Esophagus squamous epithelium (tissue), 5 donors: Measurements from ENCODE around the gene SEC24D. TPM values are rescaled to one million over a fixed set of nuclear protein-coding genes. Genes with fewer than 3 reads are reported as not detected.

ENCODE experiments used
- DNase-seq: peaks from one replicate; lab custom pipeline; 2025; lab: John Stamatoyannopoulos, UW
- H3K27ac ChIP-seq, 4 donors: fragments of 200-600 bp; sonication (generic); one replicate each; pipeline ENCODE4 v1.5.1; 2016 to 2019; ENCODE audit warnings: mild to moderate bottlenecking in 1 of 4
- H3K27me3 ChIP-seq, 4 donors: fragments of 200-600 bp; sonication (generic); 1 replicate in 3 of 4; 2 replicates in 1 of 4; pipeline versions ENCODE4 v1.5.1 to v1.6.0; 2017 to 2021; ENCODE audit warnings: antibody characterized with exemption in 1 of 4
- H3K36me3 ChIP-seq, 3 donors: fragments of 200-600 bp; sonication (generic); one replicate each; pipeline ENCODE4 v1.5.1; 2016 to 2019
- H3K4me1 ChIP-seq, 3 donors: fragments of 200-600 bp; sonication (generic); one replicate each; pipeline ENCODE4 v1.5.1; 2017 to 2019
- H3K4me3 ChIP-seq, 4 donors: fragments of 200-600 bp; sonication (generic); 1 replicate in 3 of 4; 2 replicates in 1 of 4; pipeline ENCODE4 v1.5.1; 2016 to 2019; ENCODE audit warnings: mild to moderate bottlenecking in 2 of 4, moderate library complexity in 1 of 4
- H3K9me3 ChIP-seq, 3 donors: fragments of 200-600 bp; sonication (generic); one replicate each; pipeline ENCODE4 v1.5.1; 2016 to 2019
- CTCF ChIP-seq, 6 experiments: fragments of 450-650 bp in 4 of 6; fragments of 200-600 bp in 2 of 6; sonication (generic) in 2 of 6; IDR thresholded peaks; one replicate each; pipeline ENCODE4 v1.5.1; 2016 to 2019; ENCODE audit warnings: antibody characterized with exemption in 6 of 6, mild to moderate bottlenecking in 4 of 6, moderate library complexity in 4 of 6
- POLR2A ChIP-seq, 4 donors: fragments of 450-650 bp; IDR thresholded peaks; one replicate each; pipeline ENCODE4 v1.6.1; 2017; ENCODE audit warnings: antibody characterized with exemption in 4 of 4, mild to moderate bottlenecking in 4 of 4, moderate library complexity in 3 of 4
- WGBS, 2 donors: methylation state at CpG; one replicate each; pipeline ENCODE4 v1.1.5; 2018; 5-methylcytosine and 5-hydroxymethylcytosine counted together
- intact Hi-C: fragments of 100-400 bp; cut with DNase I; formaldehyde crosslinking; loops from one replicate; pipeline ENCODE4 v1.15.0; 2022
- total RNA-seq, 4 donors: library from RNA; depleted of rRNA; stranded (reverse); fragments of >200 nt; gene quantifications; one replicate each; pipeline ENCODE4 v1.1.0, GENCODE V29; 2016
- donor health status: DM: yes; HTN: yes; CAD: no.

The SEC24D gene
- total RNA-seq, 4 donors from 2014 or later: 18.5 to 33.6 (median 21.6) TPM

DNA sequence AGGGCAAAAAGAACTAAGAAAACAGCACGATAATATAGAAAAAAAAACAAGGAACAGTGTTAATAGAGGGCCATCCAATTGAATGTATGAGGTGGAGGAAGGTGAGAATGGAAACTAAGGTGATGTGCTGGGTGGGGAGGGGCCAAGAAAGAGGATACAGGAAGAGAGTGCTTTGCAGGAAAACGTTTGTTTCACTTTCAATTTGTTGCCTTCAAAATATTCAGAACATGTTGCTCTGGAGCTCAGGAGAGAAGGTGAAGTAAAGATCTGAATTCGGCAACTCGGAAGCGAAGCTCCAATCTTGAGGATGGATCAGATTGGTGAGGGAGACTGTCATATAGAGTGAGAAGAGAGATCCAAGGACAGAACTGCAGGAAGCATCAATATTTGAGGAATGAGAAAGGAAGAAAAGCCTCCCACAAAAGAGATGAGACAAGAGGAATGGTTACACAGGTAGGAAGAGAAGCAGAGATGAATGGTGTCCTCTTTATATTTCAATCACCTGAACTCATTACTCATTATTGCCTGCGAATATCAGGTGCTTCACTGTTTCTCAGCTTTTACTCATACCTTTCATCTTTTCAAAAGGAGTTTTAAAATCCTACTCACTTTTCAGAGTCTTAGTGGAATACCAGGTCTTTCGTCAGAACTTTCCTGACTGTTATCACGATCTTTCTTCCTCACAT lies 14.7 kb upstream of the SEC24D start:
- H3K27ac ChIP-seq: peak overlapping the region; percentile 16 to 48 (median 26)
- WGBS, 2 donors: 25 to 26% methylated on average over 8 of the region's 8 CpGs
- no peaks in the 10 kb centered on the region for H3K9me3 ChIP-seq
- H3K4me3 ChIP-seq: peak overlapping the region; percentile 28 to 66 (median 44)
- no peaks in the 10 kb centered on the region for H3K27me3 ChIP-seq
- TF ChIP-seq CTCF (IDR thresholded peaks at IDR 0.05) (no peak), POLR2A (IDR thresholded peaks at IDR 0.05) (no peak)
- H3K36me3 ChIP-seq: no peaks in the 10 kb centered on the region
- DNase-seq: no peak
- intact Hi-C loops: no loop called here
- peaks cover 0 to 17% (median 0%) of the 10 kb centered on the region in 3 donors for H3K4me1 ChIP-seq

GRCh38 chr4:118849867-118850487 lies 14.1 kb upstream of the SEC24D start:
- Histone ChIP-seq H3K27me3 (no peaks in the 10 kb centered on the region), H3K36me3 (no peaks in the 10 kb centered on the region), H3K4me1 (peaks cover 0 to 17% (median 0%) of the 10 kb centered on the region in 3 donors), H3K9me3 (no peaks in the 10 kb centered on the region), H3K27ac (peak overlapping the region in 2 of 4 donors; percentile 30 to 48), H3K4me3 (peak overlapping the region; percentile 28 to 66 (median 44))
- TF ChIP-seq POLR2A (IDR thresholded peaks at IDR 0.05) (no peak), CTCF (IDR thresholded peaks at IDR 0.05) (no peak)
- no peak for DNase-seq
- 92 to 97% methylated on average over 2 of the region's 2 CpGs for WGBS, 2 donors
- intact Hi-C loops: no loop called here

- Histone ChIP-seq H3K36me3 (no peaks in the 10 kb centered on the region), H3K27me3 (no peaks in the 10 kb centered on the region), H3K4me1 (peaks cover 0 to 17% (median 0%) of the 10 kb centered on the region in 3 donors), H3K4me3 (no peak overlapping the region), H3K27ac (no peak overlapping the region), H3K9me3 (no peaks in the 10 kb centered on the region)
- DNase-seq: no peak
- intact Hi-C loops: no loop called here
- no peak for TF ChIP-seq CTCF (IDR thresholded peaks at IDR 0.05)
- TF ChIP-seq POLR2A (IDR thresholded peaks at IDR 0.05): no peak
Measured at GRCh38 chr4:118848901-118849300, 13.0 kb upstream of the SEC24D start.

DNA sequence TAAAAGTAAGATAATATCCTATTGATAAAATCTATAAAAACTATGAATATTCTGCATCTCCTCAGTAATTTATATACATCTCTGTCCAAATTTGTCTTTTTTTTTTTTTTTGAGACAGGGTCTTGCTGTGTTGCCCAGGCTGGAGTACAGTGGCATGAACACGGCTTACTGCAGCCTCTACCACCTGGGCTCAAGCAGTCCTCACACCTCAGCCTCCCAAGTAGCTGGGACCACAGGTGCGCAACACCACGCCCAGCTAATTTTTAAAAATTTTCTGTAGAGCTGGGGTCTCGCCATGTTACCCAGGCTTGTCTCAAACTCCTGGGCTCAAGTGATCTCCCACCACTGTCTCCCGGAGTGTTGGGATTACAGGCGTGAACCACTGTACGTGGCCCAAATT lies 12.3 kb upstream of the SEC24D start:
- Histone ChIP-seq H3K4me3 (no peak overlapping the region), H3K4me1 (peaks cover 0 to 17% (median 0%) of the 10 kb centered on the region in 3 donors), H3K27ac (no peak overlapping the region), H3K36me3 (no peaks in the 10 kb centered on the region), H3K9me3 (no peaks in the 10 kb centered on the region), H3K27me3 (no peaks in the 10 kb centered on the region)
- intact Hi-C loops: no loop called here
- TF ChIP-seq CTCF (IDR thresholded peaks at IDR 0.05) (no peak), POLR2A (IDR thresholded peaks at IDR 0.05) (no peak)
- no peak for DNase-seq
- 92 to 96% methylated on average over 5 to 7 of the region's 7 CpGs for WGBS, 2 donors

DNA sequence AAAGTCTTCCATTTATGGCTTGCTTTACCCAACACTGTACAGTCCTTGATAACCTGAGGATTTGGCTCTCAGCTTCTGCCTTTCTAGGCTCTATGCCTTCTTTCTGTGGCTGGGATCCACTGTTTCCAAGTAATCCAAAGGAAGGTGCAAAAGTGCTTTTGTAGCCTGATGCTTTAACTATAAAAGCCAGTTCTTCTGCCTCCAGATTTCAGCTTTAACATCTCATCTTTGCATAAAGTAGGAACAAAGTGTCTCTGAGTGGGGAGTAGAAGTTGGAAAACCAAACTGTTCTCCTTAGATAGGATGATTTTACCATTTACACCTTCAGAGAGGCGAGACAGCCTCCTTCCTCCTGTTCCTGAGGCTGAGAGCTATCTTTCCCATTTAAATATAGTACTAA lies 11.1 kb upstream of the SEC24D start:
- Histone ChIP-seq H3K36me3 (no peaks in the 10 kb centered on the region), H3K9me3 (no peaks in the 10 kb centered on the region), H3K4me1 (peaks cover 0 to 17% (median 0%) of the 10 kb centered on the region in 3 donors), H3K4me3 (no peak overlapping the region), H3K27ac (no peak overlapping the region), H3K27me3 (no peaks in the 10 kb centered on the region)
- TF ChIP-seq CTCF (IDR thresholded peaks at IDR 0.05) (no peak), POLR2A (IDR thresholded peaks at IDR 0.05) (no peak)
- no peak for DNase-seq
- WGBS, 2 donors: 83 to 90% methylated on average over 1 of the region's 1 CpG
- intact Hi-C loops: no loop called here
